AG04450 (cell line): ENCODE data around the gene AIMP1. TPM values are rescaled to one million over a fixed set of nuclear protein-coding genes. Genes with fewer than 3 reads are reported as not detected.

Source experiments
- CTCF ChIA-PET: fragments of 300-600, 350-600 bp; formaldehyde crosslinking; extraction: SDS; loops from one replicate; lab custom pipeline; 2022; ENCODE audit warnings: antibody characterized with exemption, inconsistent platforms; lab: Charles Lee
- POLR2A ChIA-PET: fragments of 350-600 bp; formaldehyde crosslinking; extraction: SDS; loops from one replicate; lab custom pipeline; 2021; ENCODE audit warnings: antibody characterized with exemption, inconsistent platforms; lab: Yijun Ruan, JAX
- DNase-seq: peaks from one replicate; pipeline ENCODE4 v3.0.0-alpha.2; 2011; ENCODE audit warnings: low read depth, low spot score
- H3K27ac ChIP-seq: one replicate; pipeline ENCODE4 v1.5.1; 2012; ENCODE audit warnings: low read depth, low read length, control low read depth
- H3K27me3 ChIP-seq: one replicate; pipeline ENCODE4 v1.6.0; 2012; ENCODE audit warnings: low read length; ENCODE audit not compliant: control insufficient read depth, insufficient read depth
- H3K4me3 ChIP-seq: 2 replicates; pipeline ENCODE4 v1.5.1; 2011; ENCODE audit warnings: mild to moderate bottlenecking, low read depth, low read length, control low read depth
- H3K9me3 ChIP-seq: 2 replicates; pipeline ENCODE4 v1.5.1; 2012; ENCODE audit warnings: low read length; ENCODE audit not compliant: control insufficient read depth, insufficient read depth
- polyA plus RNA-seq: library from polyadenylated mRNA; depleted of rRNA; stranded (reverse); fragments of >200 nt; gene quantifications from 2 replicates; pipeline ENCODE4 v1.2.3, GENCODE V29; 2011
- TF ChIP-seq, protein P1 (sequence below): IDR thresholded peaks from 2 replicates; pipeline ENCODE4 v1.5.1; 2011; ENCODE audit warnings: low read depth, low read length, control low read depth, inconsistent platforms

Gene AIMP1
- polyA plus RNA-seq, 1 experiment = 52.9 TPM

DNA sequence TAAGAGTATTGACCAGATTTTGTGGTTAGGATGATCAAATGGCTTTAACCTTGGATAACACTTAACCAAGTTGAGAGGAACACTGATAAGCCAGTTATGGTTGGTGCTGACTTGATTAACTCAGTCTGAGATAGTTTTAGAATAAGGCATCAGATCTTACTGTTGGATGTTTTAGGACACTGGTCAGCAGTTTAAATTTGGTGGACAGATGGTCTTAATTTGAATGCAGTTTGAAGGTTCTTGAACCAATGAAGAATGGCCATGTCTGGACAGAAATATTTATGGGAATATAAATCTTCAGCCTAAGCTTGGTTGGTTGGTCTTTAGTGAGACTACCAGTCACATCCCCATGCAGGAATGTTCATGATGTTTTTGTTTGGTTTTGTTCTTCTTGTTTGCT, 54.8 kb downstream of the AIMP1 start:
- Histone ChIP-seq H3K27ac (no peak overlapping the region), H3K27me3 (no peaks in the 10 kb centered on the region), H3K4me3 (no peak overlapping the region), H3K9me3 (no peaks in the 10 kb centered on the region)
- POLR2A ChIA-PET = no interaction called here
- no peak for DNase-seq
- TF ChIP-seq, protein P1, sequence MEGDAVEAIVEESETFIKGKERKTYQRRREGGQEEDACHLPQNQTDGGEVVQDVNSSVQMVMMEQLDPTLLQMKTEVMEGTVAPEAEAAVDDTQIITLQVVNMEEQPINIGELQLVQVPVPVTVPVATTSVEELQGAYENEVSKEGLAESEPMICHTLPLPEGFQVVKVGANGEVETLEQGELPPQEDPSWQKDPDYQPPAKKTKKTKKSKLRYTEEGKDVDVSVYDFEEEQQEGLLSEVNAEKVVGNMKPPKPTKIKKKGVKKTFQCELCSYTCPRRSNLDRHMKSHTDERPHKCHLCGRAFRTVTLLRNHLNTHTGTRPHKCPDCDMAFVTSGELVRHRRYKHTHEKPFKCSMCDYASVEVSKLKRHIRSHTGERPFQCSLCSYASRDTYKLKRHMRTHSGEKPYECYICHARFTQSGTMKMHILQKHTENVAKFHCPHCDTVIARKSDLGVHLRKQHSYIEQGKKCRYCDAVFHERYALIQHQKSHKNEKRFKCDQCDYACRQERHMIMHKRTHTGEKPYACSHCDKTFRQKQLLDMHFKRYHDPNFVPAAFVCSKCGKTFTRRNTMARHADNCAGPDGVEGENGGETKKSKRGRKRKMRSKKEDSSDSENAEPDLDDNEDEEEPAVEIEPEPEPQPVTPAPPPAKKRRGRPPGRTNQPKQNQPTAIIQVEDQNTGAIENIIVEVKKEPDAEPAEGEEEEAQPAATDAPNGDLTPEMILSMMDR = no peak
- CTCF ChIA-PET = interaction anchor here (0.7 to 4.9 kb wide), 9 partner anchors 9 to 527 kb away, joined by 3 to 66 read pairs (median 15); no protein-coding TSS in a partner anchor

DNA sequence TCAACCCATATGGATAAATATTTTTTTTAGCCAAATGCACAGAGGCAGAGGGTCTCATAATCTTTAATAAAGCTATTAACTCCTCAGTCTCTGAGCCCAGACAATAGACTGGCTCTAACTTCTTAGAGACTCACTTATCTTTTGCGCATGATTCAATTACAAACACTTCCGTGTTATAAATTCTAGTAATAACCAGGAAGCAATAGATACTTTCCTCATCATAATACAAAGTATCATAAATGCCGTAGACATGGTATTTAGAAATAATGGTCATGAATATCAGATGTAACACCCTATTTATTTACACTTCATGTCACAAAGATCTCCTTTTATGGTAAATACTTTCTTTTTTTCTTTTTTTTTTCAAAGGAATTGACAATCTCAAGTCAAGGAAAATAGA, 56.7 kb downstream of the AIMP1 start:
- Histone ChIP-seq H3K9me3 (no peaks in the 10 kb centered on the region), H3K27ac (no peak overlapping the region), H3K27me3 (no peaks in the 10 kb centered on the region), H3K4me3 (no peak overlapping the region)
- POLR2A ChIA-PET = no interaction called here
- CTCF ChIA-PET = no interaction called here
- TF ChIP-seq, protein P1 = no peak
- no peak for DNase-seq

DNA sequence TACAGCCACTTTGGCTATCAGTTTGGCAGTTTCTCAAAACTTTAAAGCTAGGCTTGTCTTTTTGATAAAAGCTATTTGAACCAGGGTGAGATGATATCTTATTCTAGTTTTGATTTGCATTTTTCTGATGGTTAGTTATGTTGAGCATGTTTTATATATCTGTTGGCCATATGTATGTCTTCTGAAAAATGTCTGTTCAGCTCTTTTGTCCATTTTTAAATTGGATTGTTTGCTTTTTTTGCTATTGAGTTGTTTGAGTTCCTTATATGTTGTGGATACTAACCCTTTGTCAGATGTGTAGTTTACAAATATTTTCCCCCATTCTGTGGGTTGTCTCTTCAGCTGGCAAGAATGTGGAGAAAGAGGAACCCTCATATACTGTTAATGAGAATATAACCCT, 63.8 kb downstream of the AIMP1 start:
- Histone ChIP-seq H3K27me3 (no peaks in the 10 kb centered on the region), H3K9me3 (no peaks in the 10 kb centered on the region), H3K27ac (no peak overlapping the region), H3K4me3 (no peak overlapping the region)
- CTCF ChIA-PET = interaction anchor here (2.3 kb wide), 1 partner anchor 10 kb away, joined by 22 read pairs; no protein-coding TSS in a partner anchor
- no peak for DNase-seq
- TF ChIP-seq, protein P1 = no peak
- POLR2A ChIA-PET = no interaction called here

DNA sequence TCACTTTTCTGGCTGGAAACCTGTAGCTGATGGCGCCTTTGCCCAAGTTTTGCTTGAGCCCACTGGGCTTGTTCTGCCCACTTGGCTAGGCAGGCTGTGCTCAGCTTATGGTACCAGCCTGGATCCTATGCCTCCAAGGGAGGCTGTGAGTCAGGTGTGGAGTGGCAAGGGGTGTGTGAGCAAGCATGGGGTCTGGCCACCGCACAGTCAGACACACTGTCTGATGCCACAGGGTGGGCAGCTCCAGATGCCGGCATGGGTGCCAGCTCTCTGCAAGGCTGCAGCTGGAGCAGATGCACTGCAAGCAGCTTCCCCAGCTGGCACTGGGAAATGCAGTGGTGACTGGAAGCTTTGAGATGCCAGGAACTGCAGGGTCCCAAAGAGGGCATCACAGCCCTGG, 68.5 kb downstream of the AIMP1 start:
- Histone ChIP-seq H3K4me3 (no peak overlapping the region), H3K9me3 (no peaks in the 10 kb centered on the region; the same call in 1 of the 2 replicates), H3K27ac (no peak overlapping the region), H3K27me3 (no peaks in the 10 kb centered on the region)
- no peak for DNase-seq
- TF ChIP-seq, protein P1 = no peak
- ChIA-PET POLR2A (no interaction called here), CTCF (interaction anchor here (1.2 to 1.5 kb wide), 2 partner anchors 15 to 118 kb away, joined by 4 to 6 read pairs; no protein-coding TSS in a partner anchor)

DNA sequence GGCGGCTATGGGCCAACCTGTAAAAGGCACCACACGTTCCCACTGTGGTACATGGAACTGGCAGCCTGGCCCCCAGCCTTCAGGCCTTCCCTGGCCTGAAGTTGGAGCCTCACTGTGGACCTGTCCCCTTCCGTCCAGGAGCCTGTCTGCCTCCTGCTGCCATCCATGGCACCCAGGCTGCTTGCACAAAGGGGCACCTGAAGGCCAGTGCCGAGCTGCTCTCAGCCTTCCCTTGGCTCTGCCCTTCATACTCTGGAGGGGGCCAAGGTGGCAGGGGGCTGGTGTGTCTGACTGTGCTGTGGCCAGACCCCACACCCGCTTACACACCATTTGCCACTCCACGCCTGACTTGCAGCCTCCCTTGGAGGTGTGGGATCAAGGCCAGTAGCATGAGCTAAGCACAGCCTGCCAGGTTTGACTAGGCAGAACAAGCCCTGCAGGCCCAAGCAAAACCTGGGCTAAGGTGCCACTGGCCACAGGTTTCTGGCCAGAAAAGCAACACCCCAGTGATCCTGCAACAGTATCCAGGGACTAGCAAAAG, 69.6 kb downstream of the AIMP1 start:
- ChIA-PET CTCF (interaction anchor here (0.7 kb wide), 1 partner anchor 11 kb away, joined by 3 read pairs; no protein-coding TSS in a partner anchor), POLR2A (no interaction called here)
- no peak overlapping the region for H3K4me3 ChIP-seq

More for the DNA sequence above, 69.6 kb downstream of the AIMP1 start:
- no peak for DNase-seq
- TF ChIP-seq, protein P1 = no peak
- no peak overlapping the region for H3K27ac ChIP-seq
- no peaks in the 10 kb centered on the region; the same call in 1 of the 2 replicates for H3K9me3 ChIP-seq
- H3K27me3 ChIP-seq = no peaks in the 10 kb centered on the region
